HepG2 (cell line): ENCODE data around the gene B3GNT7. TPM values are rescaled to one million over a fixed set of nuclear protein-coding genes. Genes with fewer than 3 reads are reported as not detected.

Source experiments
- ATAC-seq: fragments of 200-7000 bp; cut with Tn5 transposase; 3 replicates; pipeline ENCODE4 v1.9.1; 2020; ENCODE audit warnings: mild to moderate bottlenecking, moderate library complexity
- BruUV-seq: library from RNA; stranded (reverse); fragments of 400-500 nt; replicated peaks from 2 replicates; lab custom pipeline; 2021; lab: Mats Ljungman, UMichigan
- CTCF ChIA-PET: fragments of 300-600 bp; formaldehyde crosslinking; extraction: SDS; loops from one replicate; lab custom pipeline; 2021; ENCODE audit warnings: low total read pairs, inconsistent platforms, low intra/inter-chr PET ratio; lab: Yijun Ruan, JAX
- POLR2A ChIA-PET: fragments of 350-600 bp; sonication (Branson Sonifier 250); formaldehyde crosslinking; loops from one replicate; lab custom pipeline; 2020; ENCODE audit warnings: antibody characterized with exemption, inconsistent platforms; lab: Yijun Ruan, JAX
- DNase-seq: peaks from one replicate; pipeline ENCODE4 v3.0.0-alpha.2; 2015; ENCODE audit warnings: low spot score
- FAIRE-seq: peaks from 3 replicates; lab custom pipeline; 2011; peaks lifted over from hg19 to GRCh38; lab: Jason Lieb, UNC
- H2AFZ ChIP-seq: one replicate; pipeline ENCODE4 v1.6.1; 2011; ENCODE audit warnings: low read length, inconsistent platforms
- H3K27ac ChIP-seq: fragments of 300-600 bp; 3 replicates; pipeline ENCODE4 v1.8.0; 2011; ENCODE audit warnings: mixed run types, mild to moderate bottlenecking, mixed read lengths, low read length, inconsistent platforms; ENCODE audit not compliant: insufficient read depth; ENCODE audit errors: extremely low read length
- H3K27me3 ChIP-seq, 2 experiments: fragments of 200-600 bp in 1 of 2; 2 replicates in 1 of 2; 3 replicates in 1 of 2; pipeline versions ENCODE4 v1.6.0 to v1.8.0; 2011; ENCODE audit warnings: low read length in 2 of 2, mild to moderate bottlenecking in 2 of 2, moderate library complexity in 2 of 2, inconsistent platforms in 1 of 2; ENCODE audit not compliant: insufficient read depth in 2 of 2, control insufficient read depth in 1 of 2
- H3K36me3 ChIP-seq, 2 experiments: fragments of 200-600 bp in 1 of 2; replicated peaks in 1 of 2; 2 replicates in 1 of 2; 3 replicates in 1 of 2; pipeline versions ENCODE4 v1.5.1 to v1.8.0; 2011; ENCODE audit warnings: low read length in 2 of 2, inconsistent platforms in 1 of 2; ENCODE audit not compliant: insufficient read depth in 2 of 2, control insufficient read depth in 1 of 2
- H3K4me1 ChIP-seq: 2 replicates; pipeline ENCODE4 v1.5.1; 2012; ENCODE audit warnings: low read length, inconsistent platforms; ENCODE audit not compliant: insufficient read depth
- H3K4me2 ChIP-seq: 2 replicates; pipeline ENCODE4 v1.6.0; 2011; ENCODE audit warnings: low read depth, low read length, inconsistent platforms
- H3K4me3 ChIP-seq, 3 experiments: fragments of 200-600 bp in 1 of 3; sonication (generic), shearing (Covaris generic) in 1 of 3; replicated peaks in 1 of 3; 2 replicates each; pipeline ENCODE4 v1.5.1; 2011 to 2016; ENCODE audit warnings: low read length in 3 of 3, inconsistent platforms in 2 of 3, low read depth in 2 of 3, mild to moderate bottlenecking in 2 of 3, control low read depth in 1 of 3, mixed read lengths in 1 of 3; ENCODE audit not compliant: insufficient read depth in 1 of 3
- H3K79me2 ChIP-seq: one replicate; pipeline ENCODE4 v1.6.1; 2011; ENCODE audit warnings: low read length, inconsistent platforms; ENCODE audit not compliant: insufficient read depth
- H3K9ac ChIP-seq: 2 replicates; pipeline ENCODE4 v1.6.0; 2011; ENCODE audit warnings: mild to moderate bottlenecking, low read depth, low read length, inconsistent platforms; ENCODE audit not compliant: insufficient read depth
- H3K9me3 ChIP-seq: 2 replicates; pipeline ENCODE4 v1.5.1; 2012; ENCODE audit warnings: mild to moderate bottlenecking, low read length
- H4K20me1 ChIP-seq: 2 replicates; pipeline ENCODE4 v1.6.0; 2011; ENCODE audit warnings: inconsistent platforms, mild to moderate bottlenecking, low read length, moderate library complexity; ENCODE audit not compliant: insufficient read depth
- HNRNPLL ChIP-seq: fragments of 200-400 bp; formaldehyde crosslinking; IDR thresholded peaks from 2 replicates; pipeline ENCODE4 v1.6.1; 2017; ENCODE audit warnings: mild to moderate bottlenecking, low read depth, low read length; ENCODE audit not compliant: poor library complexity, severe bottlenecking
- NFKB2 ChIP-seq: sonication (generic); formaldehyde crosslinking; IDR thresholded peaks from 2 replicates; pipeline ENCODE4 v1.4.0; 2020; ENCODE audit warnings: missing genetic modification reagents, borderline replicate concordance
- RBFOX2 ChIP-seq: fragments of 200-400 bp; formaldehyde crosslinking; IDR thresholded peaks from 2 replicates; pipeline ENCODE4 v1.6.1; 2017; ENCODE audit warnings: low read depth, mild to moderate bottlenecking, low read length
- TFDP1 ChIP-seq: IDR thresholded peaks from 2 replicates; pipeline ENCODE4 v1.6.1; 2016; ENCODE audit warnings: missing compliant biosample characterization, missing genetic modification reagents, borderline replicate concordance
- ZFP36 ChIP-seq: fragments of 150-350 bp; IDR thresholded peaks from 2 replicates; pipeline ENCODE4 v1.6.1; 2018; ENCODE audit warnings: borderline replicate concordance, low read length, low read depth; ENCODE audit not compliant: partially characterized antibody
- ZNF512B ChIP-seq: sonication (generic); formaldehyde crosslinking; IDR thresholded peaks from 2 replicates; pipeline ENCODE4 v1.5.1; 2020; ENCODE audit warnings: missing genetic modification reagents, mild to moderate bottlenecking, borderline replicate concordance
- ZNF564 ChIP-seq: sonication (generic); formaldehyde crosslinking; IDR thresholded peaks from 2 replicates; pipeline ENCODE4 v1.8.1; 2023; ENCODE audit warnings: mild to moderate bottlenecking, missing genetic modification reagents
- ZNF678 ChIP-seq: sonication (generic); formaldehyde crosslinking; IDR thresholded peaks from 2 replicates; pipeline ENCODE4 v1.4.0; 2020; ENCODE audit warnings: mild to moderate bottlenecking, missing genetic modification reagents
- ZNF772 ChIP-seq: sonication (generic); formaldehyde crosslinking; IDR thresholded peaks from 2 replicates; pipeline ENCODE4 v1.5.0; 2020; ENCODE audit warnings: mild to moderate bottlenecking, missing genetic modification reagents
- ZNF781 ChIP-seq: sonication (generic); formaldehyde crosslinking; IDR thresholded peaks from 2 replicates; pipeline ENCODE4 v1.5.1; 2020; ENCODE audit warnings: borderline replicate concordance, mild to moderate bottlenecking, missing genetic modification reagents; ENCODE audit errors: not compliant biosample characterization
- ZNF850 ChIP-seq: sonication (generic); formaldehyde crosslinking; conservative IDR thresholded peaks from 2 replicates; pipeline ENCODE4 v1.9.0; 2021; ENCODE audit warnings: mild to moderate bottlenecking, missing genetic modification reagents
- WGBS: methylation state at CpG from one replicate; pipeline ENCODE4 v1.1.6; 2017; ENCODE audit warnings: low lambda C conversion rate; 5-methylcytosine and 5-hydroxymethylcytosine counted together
- in situ Hi-C: cut with HindIII; loops from 2 replicates; pipeline ENCODE4 v1.10.0; 2017; ENCODE audit warnings: low pct_unique_long_range_greater_than_20kb; ENCODE audit not compliant: extremely low pct_ligation_motif_present
- intact Hi-C: fragments of 100-400 bp; cut with micrococcal nuclease; formaldehyde crosslinking; loops from one replicate; pipeline ENCODE4 v1.10.0; 2022; ENCODE audit not compliant: unreplicated experiment
- polyA plus RNA-seq, 8 experiments: library from polyadenylated mRNA; depleted of rRNA in 3 of 8; stranded (reverse) in 7 of 8; unstranded in 1 of 8; fragments of >200 nt; fragmentation: Illumina TruSeq in 4 of 8; extraction: Trizol in 4 of 8; gene quantifications; 2 replicates each; pipeline versions ENCODE4 v1.2.1 to v1.2.3, GENCODE V29; 2011 to 2016; ENCODE audit warnings: low read depth in 4 of 8, missing spikeins in 1 of 8, mixed read lengths in 1 of 8; ENCODE audit not compliant: insufficient read depth in 1 of 8
- total RNA-seq, 5 experiments: library from RNA; depleted of rRNA; stranded (reverse); fragments of >200 nt; fragmentation: Illumina TruSeq; extraction: Trizol; gene quantifications; 2 replicates each; pipeline ENCODE4 v1.2.3, GENCODE V29; 2016; ENCODE audit warnings: low read depth in 1 of 5
- TF ChIP-seq, protein P1 (sequence below): sonication (generic); formaldehyde crosslinking; conservative IDR thresholded peaks from 2 replicates; pipeline ENCODE4 v1.8.0; 2022; ENCODE audit warnings: mild to moderate bottlenecking, moderate library complexity, missing genetic modification reagents
- TF ChIP-seq, protein P2 (sequence below): sonication (generic); formaldehyde crosslinking; IDR thresholded peaks from 2 replicates; pipeline ENCODE4 v1.5.1; 2020; ENCODE audit warnings: mild to moderate bottlenecking, missing genetic modification reagents, moderate library complexity

Gene B3GNT7
- total and polyA plus RNA-seq, 2 of the 13 experiments (the other 11 are each of a cell fraction or from before 2014, with no cell fraction given) = 0.04 to 0.24 TPM

DNA sequence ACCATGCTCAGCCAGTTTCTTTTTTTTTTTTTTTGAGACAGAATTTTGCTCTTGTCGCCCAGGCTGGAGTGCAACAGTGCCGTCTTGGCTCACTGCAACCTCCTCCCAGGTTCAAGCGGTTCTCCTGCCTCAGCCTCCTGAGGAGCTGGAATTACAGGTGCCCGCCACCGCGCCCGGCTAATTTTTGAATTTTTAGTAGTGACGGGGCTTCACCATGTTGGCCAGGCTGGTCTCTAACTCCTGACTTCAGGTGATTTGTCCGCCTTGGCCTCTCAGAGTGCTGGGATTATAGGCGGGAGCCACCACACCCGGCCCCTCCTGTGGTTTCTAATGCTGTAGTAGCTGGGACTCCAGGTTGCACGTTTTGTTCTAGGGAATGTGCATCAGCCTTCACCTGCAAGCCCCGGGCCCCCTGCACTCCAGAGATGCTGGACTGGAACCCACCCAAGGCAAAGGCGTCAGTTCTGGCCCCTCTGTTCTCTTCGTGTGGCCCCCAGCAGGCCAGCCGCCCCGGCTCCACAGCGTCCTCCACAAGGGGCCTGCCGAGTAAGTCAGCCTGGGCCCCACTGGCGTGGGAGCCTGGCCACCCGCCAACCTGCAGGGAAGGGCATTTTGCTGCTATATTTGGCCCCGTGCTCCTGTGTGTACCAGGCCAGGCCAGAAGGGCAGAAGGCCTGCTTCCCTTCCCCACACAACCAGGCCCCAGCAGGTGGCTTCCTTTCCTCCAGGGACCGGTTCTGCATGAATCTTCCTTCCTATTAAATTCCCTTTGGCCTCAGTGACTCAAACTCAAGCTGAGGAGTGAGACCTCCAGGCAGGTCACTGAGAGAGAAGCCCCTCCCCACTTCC lies 25.7 kb upstream of the B3GNT7 start:
- H3K79me2 ChIP-seq = no peaks in the 10 kb centered on the region
- no peaks in the 10 kb centered on the region for H3K36me3 ChIP-seq
- ATAC-seq (peak; percentile 4; the same call in 2 of the 3 replicates), FAIRE-seq (no peak), DNase-seq (no peak)
- intact Hi-C loops (no loop called here), in situ Hi-C loops (no loop called here)
- H3K9ac ChIP-seq = no peak overlapping the region
- POLR2A ChIA-PET = no interaction called here
- no TSS peak for BruUV-seq
- H3K4me1 ChIP-seq = peaks cover 15% of the 10 kb centered on the region
- no peaks in the 10 kb centered on the region for H3K9me3 ChIP-seq
- no peak overlapping the region for H3K27ac ChIP-seq
- H4K20me1 ChIP-seq = no peaks in the 10 kb centered on the region
- 75% methylated on average over 16 of the region's 23 CpGs for WGBS
- no peak overlapping the region for H2AFZ ChIP-seq
- H3K4me2 ChIP-seq = no peak overlapping the region
- CTCF ChIA-PET = no interaction called here
- H3K27me3 ChIP-seq = no peaks in the 10 kb centered on the region
- no peak overlapping the region for H3K4me3 ChIP-seq
- TF ChIP-seq ZNF772 (CRISPR knock-in tag) = no peak
- TF ChIP-seq HNRNPLL = no peak
- TF ChIP-seq ZFP36 = no peak
- no peak for TF ChIP-seq TFDP1 (CRISPR knock-in tag)
- TF ChIP-seq, protein P1, sequence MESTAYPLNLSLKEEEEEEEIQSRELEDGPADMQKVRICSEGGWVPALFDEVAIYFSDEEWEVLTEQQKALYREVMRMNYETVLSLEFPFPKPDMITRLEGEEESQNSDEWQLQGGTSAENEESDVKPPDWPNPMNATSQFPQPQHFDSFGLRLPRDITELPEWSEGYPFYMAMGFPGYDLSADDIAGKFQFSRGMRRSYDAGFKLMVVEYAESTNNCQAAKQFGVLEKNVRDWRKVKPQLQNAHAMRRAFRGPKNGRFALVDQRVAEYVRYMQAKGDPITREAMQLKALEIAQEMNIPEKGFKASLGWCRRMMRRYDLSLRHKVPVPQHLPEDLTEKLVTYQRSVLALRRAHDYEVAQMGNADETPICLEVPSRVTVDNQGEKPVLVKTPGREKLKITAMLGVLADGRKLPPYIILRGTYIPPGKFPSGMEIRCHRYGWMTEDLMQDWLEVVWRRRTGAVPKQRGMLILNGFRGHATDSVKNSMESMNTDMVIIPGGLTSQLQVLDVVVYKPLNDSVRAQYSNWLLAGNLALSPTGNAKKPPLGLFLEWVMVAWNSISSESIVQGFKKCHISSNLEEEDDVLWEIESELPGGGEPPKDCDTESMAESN (CRISPR knock-in tag) = no peak
- TF ChIP-seq ZNF850 (CRISPR knock-in tag) = no peak
- TF ChIP-seq, protein P2, sequence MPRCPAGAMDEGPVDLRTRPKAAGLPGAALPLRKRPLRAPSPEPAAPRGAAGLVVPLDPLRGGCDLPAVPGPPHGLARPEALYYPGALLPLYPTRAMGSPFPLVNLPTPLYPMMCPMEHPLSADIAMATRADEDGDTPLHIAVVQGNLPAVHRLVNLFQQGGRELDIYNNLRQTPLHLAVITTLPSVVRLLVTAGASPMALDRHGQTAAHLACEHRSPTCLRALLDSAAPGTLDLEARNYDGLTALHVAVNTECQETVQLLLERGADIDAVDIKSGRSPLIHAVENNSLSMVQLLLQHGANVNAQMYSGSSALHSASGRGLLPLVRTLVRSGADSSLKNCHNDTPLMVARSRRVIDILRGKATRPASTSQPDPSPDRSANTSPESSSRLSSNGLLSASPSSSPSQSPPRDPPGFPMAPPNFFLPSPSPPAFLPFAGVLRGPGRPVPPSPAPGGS (CRISPR knock-in tag) = no peak
- no peak for TF ChIP-seq ZNF564 (CRISPR knock-in tag)
- no peak for TF ChIP-seq ZNF678 (CRISPR knock-in tag)
- TF ChIP-seq NFKB2 (CRISPR knock-in tag) = no peak
- no peak for TF ChIP-seq ZNF781
- TF ChIP-seq ZNF512B (CRISPR knock-in tag) = no peak
- no peak for TF ChIP-seq RBFOX2
